Heart left ventricle (tissue), 13 donors: ENCODE data around the gene EIF5A2.

Experiments
- POLR2A ChIP-seq, 2 donors: fragments of 450-650 bp; IDR thresholded peaks; one replicate each; pipeline ENCODE4 v1.6.1; 2017; ENCODE audit warnings: antibody characterized with exemption in 2 of 2, mild to moderate bottlenecking in 2 of 2, moderate library complexity in 2 of 2
- TF ChIP-seq, protein P1 (sequence below), 12 donors: fragments of 200-600 bp; sonication (generic) in 4 of 12; IDR thresholded peaks; one replicate each; pipeline versions ENCODE4 v1.5.0 to v1.8.0; 2018 to 2022; ENCODE audit warnings: antibody characterized with exemption in 12 of 12, mild to moderate bottlenecking in 5 of 12
- donor health status: ischemic (EF 13 %, LVEDD 7.1; RV severe dilation, severe dysfunction).
- donor health status: DM: no; HTN: yes; CAD: no.
- donor health status: DM: no; HTN: no; CAD: no.
- donor health status: ischemic (EF 25% LVEDD 6.9; RV normal size, moderate dysfunction).
- donor health status: ischemic (EF 25% LVEDD 5.7; RV mildly dilated, moderate dysfunction).
- donor health status: ischemic (EF 35%, LVEDD 5.7; RV mildly dilated, moderate dysfunction).
- donor health status: nonischemic (EF 11% LVEDD 7.7; RV severe dilation, severe dysfunction).
- donor health status: DM: yes; HTN: yes; CAD: no.
- donor health status: PGD.
- donor health status: ischemic (EF 29% LVEDD 5.4; RV normal size, mild dysfunction).
- donor health status: nonischemic (EF 23%, LVEDD 6.1; RV moderate dilation, normal function).

DNA sequence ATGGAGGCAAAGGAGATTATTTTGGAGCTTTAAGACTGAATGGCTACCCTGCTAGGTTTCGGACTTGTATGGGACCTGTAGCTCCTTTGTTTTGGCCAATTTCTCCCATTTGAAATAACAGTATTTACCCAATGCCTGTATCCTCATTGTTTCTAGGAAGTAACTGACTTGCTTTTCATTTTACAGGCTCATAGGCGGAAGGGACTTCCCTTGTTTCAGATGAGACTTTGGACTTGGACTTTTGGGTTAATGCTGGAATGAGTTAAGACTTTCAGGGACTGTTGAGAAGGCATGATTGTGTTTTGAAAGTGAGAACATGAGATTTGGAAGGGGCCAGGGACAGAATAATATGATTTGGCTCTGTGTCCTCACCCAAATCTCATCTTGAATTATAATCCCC is 10.5 kb downstream of the EIF5A2 start:
- TF ChIP-seq, protein P1, sequence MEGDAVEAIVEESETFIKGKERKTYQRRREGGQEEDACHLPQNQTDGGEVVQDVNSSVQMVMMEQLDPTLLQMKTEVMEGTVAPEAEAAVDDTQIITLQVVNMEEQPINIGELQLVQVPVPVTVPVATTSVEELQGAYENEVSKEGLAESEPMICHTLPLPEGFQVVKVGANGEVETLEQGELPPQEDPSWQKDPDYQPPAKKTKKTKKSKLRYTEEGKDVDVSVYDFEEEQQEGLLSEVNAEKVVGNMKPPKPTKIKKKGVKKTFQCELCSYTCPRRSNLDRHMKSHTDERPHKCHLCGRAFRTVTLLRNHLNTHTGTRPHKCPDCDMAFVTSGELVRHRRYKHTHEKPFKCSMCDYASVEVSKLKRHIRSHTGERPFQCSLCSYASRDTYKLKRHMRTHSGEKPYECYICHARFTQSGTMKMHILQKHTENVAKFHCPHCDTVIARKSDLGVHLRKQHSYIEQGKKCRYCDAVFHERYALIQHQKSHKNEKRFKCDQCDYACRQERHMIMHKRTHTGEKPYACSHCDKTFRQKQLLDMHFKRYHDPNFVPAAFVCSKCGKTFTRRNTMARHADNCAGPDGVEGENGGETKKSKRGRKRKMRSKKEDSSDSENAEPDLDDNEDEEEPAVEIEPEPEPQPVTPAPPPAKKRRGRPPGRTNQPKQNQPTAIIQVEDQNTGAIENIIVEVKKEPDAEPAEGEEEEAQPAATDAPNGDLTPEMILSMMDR (IDR thresholded peaks at IDR 0.05), result no peak
- TF ChIP-seq POLR2A (IDR thresholded peaks at IDR 0.05), result no peak
